Neural progenitor cell (in vitro differentiated cells): ENCODE measurements around the gene DDHD1. TPM values are rescaled to one million over a fixed set of nuclear protein-coding genes. Genes with fewer than 3 reads are reported as not detected.

Experiments used
- DNase-seq: peaks from one replicate; pipeline ENCODE4 v3.0.0-alpha.2; 2016; ENCODE audit warnings: low spot score
- H2AFZ ChIP-seq: fragments of 200-600 bp; sonication (generic); replicated peaks from 2 replicates; pipeline ENCODE4 v1.6.1; 2016; ENCODE audit warnings: antibody characterized with exemption
- H3F3A ChIP-seq: fragments of 200-600 bp; sonication (generic); 2 replicates; pipeline ENCODE4 v1.6.1; 2016; ENCODE audit warnings: antibody characterized with exemption, low read depth
- H3K27ac ChIP-seq: fragments of 200-600 bp; sonication (generic); 2 replicates; pipeline ENCODE4 v1.5.1; 2016; ENCODE audit warnings: mild to moderate bottlenecking
- H3K27me3 ChIP-seq: fragments of 200-600 bp; sonication (generic); 2 replicates; pipeline ENCODE4 v1.6.1; 2016; ENCODE audit warnings: mild to moderate bottlenecking, moderate library complexity
- H3K36me3 ChIP-seq: fragments of 200-600 bp; sonication (generic); 2 replicates; pipeline ENCODE4 v1.5.1; 2016
- H3K4me1 ChIP-seq: fragments of 200-600 bp; sonication (generic); 2 replicates; pipeline ENCODE4 v1.6.1; 2016; ENCODE audit warnings: mixed run types
- H3K4me2 ChIP-seq: fragments of 200-600 bp; sonication (generic); 2 replicates; pipeline ENCODE4 v1.6.1; 2016
- H3K4me3 ChIP-seq: fragments of 200-600 bp; sonication (generic); 2 replicates; pipeline ENCODE4 v1.5.1; 2016
- H3K79me2 ChIP-seq: fragments of 200-600 bp; sonication (generic); 2 replicates; pipeline ENCODE4 v1.6.1; 2016; ENCODE audit warnings: low read depth
- H3K9ac ChIP-seq: fragments of 200-600 bp; sonication (generic); 2 replicates; pipeline ENCODE4 v1.6.1; 2016
- H3K9me3 ChIP-seq: fragments of 200-600 bp; sonication (generic); 2 replicates; pipeline ENCODE4 v1.5.1; 2016; ENCODE audit warnings: low read depth
- H4K20me1 ChIP-seq: fragments of 200-600 bp; sonication (generic); 2 replicates; pipeline ENCODE4 v1.6.1; 2016; ENCODE audit warnings: low read depth
- H3K27ac Mint-ChIP-seq: 3 replicates; pipeline ENCODE4 v1.8.0; 2021; ENCODE audit warnings: mixed read lengths
- H3K27me3 Mint-ChIP-seq: 2 replicates; pipeline ENCODE4 v1.8.0; 2022; ENCODE audit warnings: low read depth, mild to moderate bottlenecking, inconsistent platforms, moderate library complexity, mixed read lengths; ENCODE audit not compliant: insufficient read depth
- H3K36me3 Mint-ChIP-seq: 3 replicates; pipeline ENCODE4 v1.8.0; 2021; ENCODE audit warnings: mixed read lengths
- H3K4me1 Mint-ChIP-seq: 3 replicates; pipeline ENCODE4 v1.8.0; 2021; ENCODE audit warnings: mixed read lengths
- H3K4me3 Mint-ChIP-seq: 3 replicates; pipeline ENCODE4 v1.8.0; 2021; ENCODE audit warnings: mild to moderate bottlenecking, moderate library complexity, mixed read lengths
- H3K9me3 Mint-ChIP-seq: 3 replicates; pipeline ENCODE4 v1.8.0; 2020; ENCODE audit warnings: mixed read lengths
- EZH2 ChIP-seq: fragments of 200-600 bp; sonication (generic); IDR thresholded peaks from 2 replicates; pipeline ENCODE4 v1.6.1; 2017; ENCODE audit warnings: antibody characterized with exemption, mild to moderate bottlenecking, moderate library complexity
- EZH2phosphoT487 ChIP-seq: fragments of 200-600 bp; sonication (generic); IDR thresholded peaks from 2 replicates; pipeline ENCODE4 v1.6.1; 2017; ENCODE audit warnings: antibody characterized with exemption
- total RNA-seq: library from RNA; depleted of rRNA; stranded (reverse); fragments of >200 nt; gene quantifications from 2 replicates; pipeline ENCODE4 v1.2.3, GENCODE V29; 2015; ENCODE audit warnings: low replicate concordance
- TF ChIP-seq, protein P1 (sequence below): fragments of 200-600 bp; sonication (generic); IDR thresholded peaks from 2 replicates; pipeline ENCODE4 v1.5.1; 2017; ENCODE audit warnings: antibody characterized with exemption, mild to moderate bottlenecking

The DDHD1 gene
- total RNA-seq, 1 donor from 2014 or later, result 30.2 TPM

- Histone ChIP-seq H3F3A (peaks cover 6% of the 10 kb centered on the region), H4K20me1 (no peaks in the 10 kb centered on the region), H3K9me3 (no peaks in the 10 kb centered on the region), H3K4me1 (peaks cover 15% of the 10 kb centered on the region), H3K27ac (no peak overlapping the region), H2AFZ (no peak overlapping the region), H3K4me3 (no peak overlapping the region), H3K4me2 (no peak overlapping the region), H3K36me3 (no peaks in the 10 kb centered on the region), H3K9ac (no peak overlapping the region), H3K79me2 (no peaks in the 10 kb centered on the region), H3K27me3 (no peaks in the 10 kb centered on the region)
- H3K27me3 Mint-ChIP-seq, result no peaks in the 10 kb centered on the region
- no peak overlapping the region for H3K27ac Mint-ChIP-seq
- H3K4me3 Mint-ChIP-seq, result no peak overlapping the region
- H3K9me3 Mint-ChIP-seq, result peaks cover 4% of the 10 kb centered on the region
- TF ChIP-seq EZH2phosphoT487, result no peak
- no peak for TF ChIP-seq EZH2
- TF ChIP-seq, protein P1, sequence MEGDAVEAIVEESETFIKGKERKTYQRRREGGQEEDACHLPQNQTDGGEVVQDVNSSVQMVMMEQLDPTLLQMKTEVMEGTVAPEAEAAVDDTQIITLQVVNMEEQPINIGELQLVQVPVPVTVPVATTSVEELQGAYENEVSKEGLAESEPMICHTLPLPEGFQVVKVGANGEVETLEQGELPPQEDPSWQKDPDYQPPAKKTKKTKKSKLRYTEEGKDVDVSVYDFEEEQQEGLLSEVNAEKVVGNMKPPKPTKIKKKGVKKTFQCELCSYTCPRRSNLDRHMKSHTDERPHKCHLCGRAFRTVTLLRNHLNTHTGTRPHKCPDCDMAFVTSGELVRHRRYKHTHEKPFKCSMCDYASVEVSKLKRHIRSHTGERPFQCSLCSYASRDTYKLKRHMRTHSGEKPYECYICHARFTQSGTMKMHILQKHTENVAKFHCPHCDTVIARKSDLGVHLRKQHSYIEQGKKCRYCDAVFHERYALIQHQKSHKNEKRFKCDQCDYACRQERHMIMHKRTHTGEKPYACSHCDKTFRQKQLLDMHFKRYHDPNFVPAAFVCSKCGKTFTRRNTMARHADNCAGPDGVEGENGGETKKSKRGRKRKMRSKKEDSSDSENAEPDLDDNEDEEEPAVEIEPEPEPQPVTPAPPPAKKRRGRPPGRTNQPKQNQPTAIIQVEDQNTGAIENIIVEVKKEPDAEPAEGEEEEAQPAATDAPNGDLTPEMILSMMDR, result no peak
- DNase-seq, result no peak
- H3K4me1 Mint-ChIP-seq, result peaks cover 16% of the 10 kb centered on the region
- H3K36me3 Mint-ChIP-seq, result no peaks in the 10 kb centered on the region
Observed at GRCh38 chr14:53016919-53017318, 136.2 kb downstream of the DDHD1 start.

DNA sequence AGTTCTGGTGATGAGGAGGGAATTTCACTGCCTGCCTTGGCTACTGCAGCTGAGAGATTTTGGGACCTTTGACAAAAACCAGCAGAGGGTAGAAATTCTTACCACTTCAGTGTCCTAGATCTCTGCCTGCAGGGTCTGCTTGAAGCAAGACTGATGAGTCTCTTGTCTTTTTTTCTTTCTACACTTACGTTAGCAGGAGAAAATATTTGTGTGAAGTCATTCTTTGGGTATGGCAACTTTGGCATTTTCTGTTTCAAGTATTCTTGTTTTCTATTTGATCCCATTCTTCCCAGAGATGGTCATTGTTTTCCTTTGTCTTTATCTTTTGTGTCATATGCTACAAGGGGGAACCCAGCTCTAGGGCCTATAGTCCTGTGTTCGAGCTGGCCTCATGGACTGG, 136.6 kb downstream of the DDHD1 start:
- Histone ChIP-seq H3K9me3 (no peaks in the 10 kb centered on the region), H3K27ac (no peak overlapping the region), H3K4me3 (no peak overlapping the region), H3K36me3 (no peaks in the 10 kb centered on the region), H3K27me3 (no peaks in the 10 kb centered on the region), H4K20me1 (no peaks in the 10 kb centered on the region), H3K9ac (no peak overlapping the region), H3K79me2 (no peaks in the 10 kb centered on the region), H2AFZ (no peak overlapping the region), H3K4me2 (no peak overlapping the region), H3K4me1 (peaks cover 16% of the 10 kb centered on the region), H3F3A (peaks cover 6% of the 10 kb centered on the region)
- Mint-ChIP-seq H3K4me3 (no peak overlapping the region), H3K27ac (no peak overlapping the region), H3K36me3 (no peaks in the 10 kb centered on the region), H3K27me3 (no peaks in the 10 kb centered on the region), H3K9me3 (peaks cover 4% of the 10 kb centered on the region), H3K4me1 (peaks cover 21% of the 10 kb centered on the region)
- TF ChIP-seq, protein P1, result no peak
- TF ChIP-seq EZH2phosphoT487 (no peak), EZH2 (no peak)
- no peak for DNase-seq

- DNase-seq, result peak; percentile 65
- peak overlapping the region; percentile 19 for H3K27ac ChIP-seq
- H3K4me3 ChIP-seq, result no peak overlapping the region
Observed at GRCh38 chr14:53011053-53011462, 142.1 kb downstream of the DDHD1 start.

More at GRCh38 chr14:53011053-53011462, 142.1 kb downstream of the DDHD1 start:
- H2AFZ ChIP-seq, result peak overlapping the region; percentile 67
- H3K4me2 ChIP-seq, result peak overlapping the region; percentile 9
- no peaks in the 10 kb centered on the region for H4K20me1 ChIP-seq
- Mint-ChIP-seq H3K4me1 (peaks cover 17% of the 10 kb centered on the region), H3K9me3 (no peaks in the 10 kb centered on the region), H3K4me3 (no peak overlapping the region), H3K36me3 (no peaks in the 10 kb centered on the region), H3K27ac (no peak overlapping the region), H3K27me3 (no peaks in the 10 kb centered on the region)
- no peaks in the 10 kb centered on the region for H3K9me3 ChIP-seq
- TF ChIP-seq EZH2 (no peak), EZH2phosphoT487 (no peak)
- TF ChIP-seq, protein P1, result no peak
- no peaks in the 10 kb centered on the region for H3K27me3 ChIP-seq
- peaks cover 10% of the 10 kb centered on the region for H3K4me1 ChIP-seq
- H3K36me3 ChIP-seq, result no peaks in the 10 kb centered on the region
- H3F3A ChIP-seq, result no peaks in the 10 kb centered on the region
- H3K79me2 ChIP-seq, result no peaks in the 10 kb centered on the region
- no peak overlapping the region for H3K9ac ChIP-seq
